H7 (cell line): Measurements from ENCODE around the gene SLC5A6. TPM values are rescaled to one million over a fixed set of nuclear protein-coding genes. Genes with fewer than 3 reads are reported as not detected.
"Not testable (repeated sequence)": the region's sequence is repeated elsewhere in the genome, so short reads cannot be mapped to it uniquely, and the experiment has no call there.

Source experiments
- DNase-seq: peaks from one replicate; pipeline ENCODE4 v3.0.0; 2012
- H3K27me3 ChIP-seq: 2 replicates; pipeline ENCODE4 v1.6.0; 2011; ENCODE audit warnings: mild to moderate bottlenecking, low read length; ENCODE audit not compliant: control insufficient read depth, insufficient read depth
- H3K36me3 ChIP-seq: replicated peaks from 2 replicates; pipeline ENCODE4 v1.5.1; 2011; ENCODE audit warnings: low read length; ENCODE audit not compliant: control insufficient read depth, insufficient read depth
- H3K4me3 ChIP-seq: 2 replicates; pipeline ENCODE4 v1.5.1; 2011; ENCODE audit warnings: low read depth, mild to moderate bottlenecking, control low read depth, low read length, moderate library complexity; ENCODE audit not compliant: insufficient read depth
- total RNA-seq: library from RNA; depleted of rRNA; stranded (reverse); fragments of >200 nt; shearing (Covaris generic); gene quantifications from 2 replicates; pipeline ENCODE4 v1.2.3, GENCODE V29; 2014

SLC5A6 gene
- total RNA-seq, 1 experiment from 2014 or later = 120 TPM

GRCh38 chr2:27203741-27204140 lies 8.3 kb downstream of the SLC5A6 start:
- peak; percentile 8 for DNase-seq
- H3K27me3 ChIP-seq = no peaks in the 10 kb centered on the region
- peaks cover 69% of the 10 kb centered on the region for H3K36me3 ChIP-seq
- H3K4me3 ChIP-seq = no peak overlapping the region

DNA sequence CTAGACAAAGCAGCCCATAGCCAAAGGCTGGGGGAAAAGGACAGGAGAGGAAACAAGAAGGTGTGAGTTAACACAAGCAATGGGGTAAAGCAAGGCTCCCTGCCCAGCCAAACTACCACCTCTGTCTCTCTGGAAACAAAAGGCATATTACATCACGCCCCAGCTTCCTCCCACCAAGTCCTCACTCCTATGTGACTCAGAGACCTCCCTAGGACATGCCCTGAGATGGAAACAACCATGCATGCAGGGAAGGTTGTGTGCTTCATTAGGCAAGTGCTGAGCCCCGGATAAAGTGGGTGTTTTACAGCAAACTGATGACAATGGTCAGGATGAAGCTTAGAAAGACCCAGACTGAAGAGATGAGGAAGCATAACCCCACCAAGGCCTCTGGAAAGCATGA lies 9.2 kb downstream of the SLC5A6 start:
- Histone ChIP-seq H3K27me3 (no peaks in the 10 kb centered on the region), H3K36me3 (peaks cover 64% of the 10 kb centered on the region), H3K4me3 (no peak overlapping the region)
- DNase-seq = no peak

- peak; percentile 10 for DNase-seq
- no peaks in the 10 kb centered on the region for H3K27me3 ChIP-seq
- peaks cover 54% of the 10 kb centered on the region for H3K36me3 ChIP-seq
- no peak overlapping the region for H3K4me3 ChIP-seq
Measured at GRCh38 chr2:27201675-27202074, 10.4 kb downstream of the SLC5A6 start.

- Histone ChIP-seq H3K4me3 (no peak overlapping the region), H3K27me3 (no peaks in the 10 kb centered on the region), H3K36me3 (peaks cover 34% of the 10 kb centered on the region)
- no peak for DNase-seq
Measured at GRCh38 chr2:27199241-27199640, 12.8 kb downstream of the SLC5A6 start.

- no peak for DNase-seq
- H3K36me3 ChIP-seq = peaks cover 28% of the 10 kb centered on the region
- H3K27me3 ChIP-seq = no peaks in the 10 kb centered on the region
- H3K4me3 ChIP-seq = no peak overlapping the region
Measured at GRCh38 chr2:27198627-27199026, 13.4 kb downstream of the SLC5A6 start.

DNA sequence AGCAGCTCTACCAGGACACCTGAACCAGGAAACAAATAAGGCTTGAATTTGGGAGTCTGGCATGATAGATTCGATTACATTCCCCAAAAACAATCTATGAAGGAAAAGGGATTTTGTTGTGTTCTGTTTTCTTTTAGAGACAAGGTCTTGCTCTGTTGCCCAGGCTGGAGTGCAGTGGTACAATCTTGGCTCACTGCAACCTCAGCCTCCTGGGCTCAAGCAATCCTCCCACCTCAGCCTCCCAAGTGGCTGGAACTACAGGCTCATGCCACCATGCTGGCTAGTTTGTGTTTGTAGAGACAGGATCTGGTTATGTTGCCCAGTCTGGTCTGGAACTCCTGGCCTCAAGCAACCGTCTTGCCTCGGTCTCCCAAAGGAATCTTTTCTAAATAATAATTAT lies 14.0 kb downstream of the SLC5A6 start:
- not testable (repeated sequence) for H3K4me3 ChIP-seq, DNase-seq, H3K27me3 ChIP-seq
- peaks cover 23% of the 10 kb centered on the region for H3K36me3 ChIP-seq

DNA sequence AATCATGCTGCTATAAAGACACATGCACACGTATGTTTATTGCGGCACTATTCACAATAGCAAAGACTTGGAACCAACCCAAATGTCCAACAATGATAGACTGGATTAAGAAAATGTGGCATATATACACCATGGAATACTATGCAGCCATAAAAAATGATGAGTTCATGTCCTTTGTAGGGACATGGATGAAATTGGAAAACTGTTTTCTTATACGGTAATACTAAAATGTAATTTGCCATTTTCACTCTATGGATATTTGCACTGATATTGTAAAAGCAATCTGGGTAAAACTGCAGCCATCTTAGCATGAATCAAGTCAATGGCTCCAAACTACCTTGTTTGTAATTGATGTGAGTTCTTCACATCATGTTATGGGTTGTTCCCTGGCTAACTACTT lies 16.3 kb downstream of the SLC5A6 start:
- not testable (repeated sequence) for H3K4me3 ChIP-seq, DNase-seq, H3K36me3 ChIP-seq, H3K27me3 ChIP-seq

GRCh38 chr2:27194538-27195354 lies 17.3 kb downstream of the SLC5A6 start:
- peaks cover 2% of the 10 kb centered on the region; the same call in 1 of the 2 replicates for H3K36me3 ChIP-seq
- H3K27me3 ChIP-seq = no peaks in the 10 kb centered on the region
- H3K4me3 ChIP-seq = no peak overlapping the region
- no peak for DNase-seq

- Histone ChIP-seq H3K36me3 (no peaks in the 10 kb centered on the region), H3K4me3 (no peak overlapping the region), H3K27me3 (no peaks in the 10 kb centered on the region)
- DNase-seq = peak; percentile 80
Measured at GRCh38 chr2:27191070-27191829, 20.8 kb downstream of the SLC5A6 start.

DNA sequence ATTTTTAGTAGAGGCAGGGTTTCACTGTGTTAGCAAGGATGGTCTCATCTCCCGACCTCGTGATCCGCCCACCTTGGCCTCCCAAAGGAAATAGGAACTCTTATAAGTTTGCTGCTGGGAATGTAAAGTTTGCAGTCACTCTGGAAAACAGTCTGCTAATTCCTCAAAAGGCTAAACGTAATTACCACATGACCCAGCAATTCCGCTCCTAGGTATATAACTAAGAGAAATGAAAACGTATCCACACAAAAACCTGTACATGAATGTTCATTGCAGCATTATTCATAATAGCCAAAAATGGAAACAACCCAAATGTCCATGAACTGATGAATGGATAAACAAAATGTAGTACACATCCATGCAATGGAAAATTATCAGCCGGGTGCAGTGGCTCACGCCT lies 22.1 kb downstream of the SLC5A6 start:
- no peaks in the 10 kb centered on the region for H3K36me3 ChIP-seq
- H3K4me3 ChIP-seq = no peak overlapping the region
- no peak for DNase-seq
- H3K27me3 ChIP-seq = no peaks in the 10 kb centered on the region

DNA sequence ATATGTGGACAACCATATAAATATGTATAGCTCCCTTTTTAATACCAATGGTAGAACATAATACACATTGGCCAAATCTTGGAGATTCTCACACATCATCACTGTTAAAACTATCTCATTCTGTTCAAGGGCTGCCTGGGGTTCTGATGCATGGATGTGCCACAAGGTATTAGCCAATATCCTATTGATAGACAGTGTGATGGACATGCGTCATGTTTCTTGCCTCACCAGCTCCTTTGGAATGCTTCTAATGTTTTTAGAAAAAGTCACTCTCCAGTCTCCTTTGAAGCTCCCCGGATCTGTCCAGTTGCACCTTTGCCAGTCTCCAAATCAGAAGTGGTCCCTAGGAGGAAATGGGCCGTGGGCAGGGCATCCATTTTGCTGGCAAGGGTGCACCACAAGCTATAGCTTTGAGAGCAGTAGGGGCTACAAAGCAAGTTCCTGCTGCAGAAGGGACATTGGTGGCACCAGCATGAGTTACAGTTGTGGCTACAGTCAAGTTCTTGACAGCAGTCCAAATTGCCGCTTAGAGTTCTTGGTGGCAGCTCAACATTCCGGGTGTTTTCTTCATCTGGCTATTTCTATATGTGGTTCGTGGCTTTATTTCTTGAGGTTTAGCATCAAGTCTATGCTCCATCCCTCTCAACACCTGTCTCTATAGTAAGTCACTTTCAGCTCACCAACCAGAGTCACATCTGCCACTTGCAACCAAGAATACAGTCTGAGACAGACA lies 25.3 kb downstream of the SLC5A6 start:
- DNase-seq = no peak
- Histone ChIP-seq H3K27me3 (no peaks in the 10 kb centered on the region), H3K4me3 (no peak overlapping the region), H3K36me3 (no peaks in the 10 kb centered on the region)

- no peak for DNase-seq
Measured at GRCh38 chr2:27185331-27186026, 26.6 kb downstream of the SLC5A6 start.

GRCh38 chr2:27184115-27184514 lies 28.0 kb downstream of the SLC5A6 start:
- H3K36me3 ChIP-seq = no peaks in the 10 kb centered on the region
- no peak overlapping the region for H3K4me3 ChIP-seq
- no peaks in the 10 kb centered on the region for H3K27me3 ChIP-seq
- DNase-seq = no peak

More at GRCh38 chr2:27185331-27186026, 26.6 kb downstream of the SLC5A6 start:
- Histone ChIP-seq H3K4me3 (no peak overlapping the region), H3K36me3 (no peaks in the 10 kb centered on the region), H3K27me3 (no peaks in the 10 kb centered on the region)

DNA sequence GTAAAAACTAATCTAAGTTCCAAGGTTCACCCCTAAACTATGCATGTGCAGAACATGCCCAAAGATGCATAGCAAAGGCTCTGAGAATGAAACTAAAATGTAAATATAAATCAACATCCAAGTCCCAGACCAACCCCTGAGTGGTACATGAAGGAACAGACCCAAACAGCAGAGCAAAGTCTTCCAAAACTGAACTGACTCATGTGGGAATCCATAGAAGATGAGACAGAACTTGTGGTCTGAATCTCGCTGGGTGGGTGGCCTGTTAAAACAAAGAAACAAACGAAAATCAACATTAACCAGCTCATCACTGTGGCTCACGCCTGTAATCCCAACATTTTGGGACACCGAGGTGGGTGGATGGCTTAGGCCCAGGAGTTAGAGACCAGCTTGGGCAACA lies 29.7 kb downstream of the SLC5A6 start:
- Histone ChIP-seq H3K36me3 (no peaks in the 10 kb centered on the region), H3K4me3 (no peak overlapping the region), H3K27me3 (no peaks in the 10 kb centered on the region)
- no peak for DNase-seq
